Pancreas (tissue), 10 donors: ENCODE measurements around the gene AGPAT2. TPM values are rescaled to one million over a fixed set of nuclear protein-coding genes. Genes with fewer than 3 reads are reported as not detected.

Experiments used
- ATAC-seq, 4 donors: fragments of 200-7000 bp; cut with Tn5 transposase; one replicate each; pipeline versions ENCODE4 v1.8.0 to v1.9.1; 2020; ENCODE audit warnings: mild to moderate bottlenecking in 4 of 4, moderate library complexity in 4 of 4
- DNase-seq, 6 donors: peaks; one replicate each; pipeline ENCODE4 v3.0.0-alpha.2; 2020
- FAIRE-seq: peaks from 2 replicates; lab custom pipeline; 2012; peaks lifted over from hg19 to GRCh38; lab: Jason Lieb, UNC
- H3K27ac ChIP-seq, 4 donors: fragments of 200-600 bp; sonication (generic); 1 replicate in 3 of 4; 2 replicates in 1 of 4; pipeline versions ENCODE4 v1.5.0 to v1.8.0; 2020
- H3K27me3 ChIP-seq, 4 donors: fragments of 200-600 bp; one replicate each; pipeline ENCODE4 v1.8.0; 2021
- H3K36me3 ChIP-seq, 3 donors: fragments of 200-600 bp; sonication (generic) in 1 of 3; one replicate each; pipeline versions ENCODE4 v1.5.0 to v1.8.0; 2020 to 2021
- H3K4me1 ChIP-seq, 3 donors: fragments of 200-600 bp; one replicate each; pipeline ENCODE4 v1.8.0; 2021
- H3K4me3 ChIP-seq, 4 donors: fragments of 200-600 bp; sonication (generic) in 2 of 4; one replicate each; pipeline versions ENCODE4 v1.5.0 to v1.8.0; 2020 to 2021
- H3K9me3 ChIP-seq, 4 donors: fragments of 200-600 bp; one replicate each; pipeline ENCODE4 v1.8.0; 2021
- WGBS, 2 donors: extraction: QIAGEN DNeasy Blood & Tissue Kit; methylation state at CpG; one replicate each; pipeline ENCODE4 v1.1.7; 2013; 5-methylcytosine and 5-hydroxymethylcytosine counted together
- intact Hi-C, 3 donors: fragments of 100-400 bp; cut with DNase I; formaldehyde crosslinking; loops; one replicate each; pipeline versions ENCODE4 v1.11.1 to v1.14.2; 2022
- polyA plus RNA-seq, 2 donors: library from polyadenylated mRNA; stranded (reverse); fragments of 200-250 nt; gene quantifications; one replicate each; pipeline ENCODE4 v1.2.3, GENCODE V29; 2013
- total RNA-seq, 6 donors: library from RNA; stranded (reverse); fragmentation: NEBNext Ultra II Directional in 4 of 6; extraction: Animal tissue kit (Norgen Biotek cat#: 25700) in 4 of 6; gene quantifications; one replicate each; pipeline versions ENCODE4 v1.2.1 to v1.2.4, GENCODE V29; 2021 to 2023
- TF ChIP-seq, protein P1 (sequence below), 4 donors: fragments of 200-600 bp; sonication (generic) in 3 of 4; IDR thresholded peaks; one replicate each; pipeline versions ENCODE4 v1.5.0 to v1.8.0; 2021; ENCODE audit warnings: antibody characterized with exemption in 4 of 4
- donor health status: healthy with polysubstance abuse.
- donor health status: DM: no; HTN: no; CAD: no; lungs with moderate emphysema.
- donor health status: DM: no; HTN: no; CAD: no.
- donor health status: control.
- donor health status: control.
- donor health status: Bipolar disorder and iron deficiency.
- donor health status: DM: yes; HTN: yes; CAD: no.
- donor health status: DM: no; HTN: no; CAD: no.
- donor health status: DM: no; HTN: no; CAD: no.
- donor health status: DM: yes; HTN: yes; CAD: no.

AGPAT2 gene
- total and polyA plus RNA-seq, 8 donors = 57.0 to 158 (median 82.7) TPM

DNA sequence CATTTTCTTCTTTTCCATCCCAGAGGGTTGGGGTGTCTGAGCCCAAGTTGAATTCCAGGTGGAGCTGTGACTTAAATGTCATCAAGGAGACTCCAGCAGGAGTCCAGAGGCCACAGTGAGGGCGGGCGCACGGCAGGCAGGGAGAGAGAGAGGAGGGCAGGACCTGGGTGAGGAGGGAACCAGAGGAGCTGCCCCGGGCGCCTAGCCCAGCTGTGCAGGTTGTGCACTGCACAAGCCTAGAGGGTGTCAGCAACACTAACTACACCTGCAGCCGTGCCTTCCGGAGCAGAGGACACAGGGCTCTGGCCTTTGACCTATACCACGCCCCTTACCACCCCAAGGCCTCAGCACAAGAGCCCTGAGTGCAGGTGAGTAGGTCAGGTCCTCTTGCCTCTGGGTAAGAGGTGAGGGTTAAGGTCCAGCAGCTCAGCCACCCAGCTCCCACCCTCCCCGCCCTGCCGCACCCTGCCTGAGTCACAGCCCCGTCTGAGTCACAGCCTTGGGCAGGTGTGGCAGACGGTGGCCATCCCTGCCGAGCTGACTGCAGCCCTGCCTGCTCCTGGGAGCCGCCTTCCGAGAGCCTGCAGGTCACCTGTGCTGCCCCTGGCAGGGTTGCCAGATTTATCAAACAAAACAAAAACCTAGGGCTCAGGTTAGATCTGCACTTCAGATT lies 6.4 kb upstream of the AGPAT2 start:
- H3K27ac ChIP-seq = peak overlapping the region; percentile 74 to 91 (median 90)
- intact Hi-C loops = no loop called here

GRCh38 chr9:136693135-136693489 lies 5.9 kb upstream of the AGPAT2 start:
- DNase-seq (no peak), FAIRE-seq (no peak), ATAC-seq (no peak)
- 77% methylated on average over 14 of the region's 14 CpGs for WGBS, 2 donors
- Histone ChIP-seq H3K4me3 (no peak overlapping the region), H3K36me3 (no peaks in the 10 kb centered on the region), H3K27me3 (no peaks in the 10 kb centered on the region), H3K4me1 (peaks cover 68 to 89% (median 69%) of the 10 kb centered on the region in 3 donors), H3K27ac (peak overlapping the region; percentile 74 to 91 (median 90)), H3K9me3 (no peaks in the 10 kb centered on the region)
- TF ChIP-seq, protein P1, sequence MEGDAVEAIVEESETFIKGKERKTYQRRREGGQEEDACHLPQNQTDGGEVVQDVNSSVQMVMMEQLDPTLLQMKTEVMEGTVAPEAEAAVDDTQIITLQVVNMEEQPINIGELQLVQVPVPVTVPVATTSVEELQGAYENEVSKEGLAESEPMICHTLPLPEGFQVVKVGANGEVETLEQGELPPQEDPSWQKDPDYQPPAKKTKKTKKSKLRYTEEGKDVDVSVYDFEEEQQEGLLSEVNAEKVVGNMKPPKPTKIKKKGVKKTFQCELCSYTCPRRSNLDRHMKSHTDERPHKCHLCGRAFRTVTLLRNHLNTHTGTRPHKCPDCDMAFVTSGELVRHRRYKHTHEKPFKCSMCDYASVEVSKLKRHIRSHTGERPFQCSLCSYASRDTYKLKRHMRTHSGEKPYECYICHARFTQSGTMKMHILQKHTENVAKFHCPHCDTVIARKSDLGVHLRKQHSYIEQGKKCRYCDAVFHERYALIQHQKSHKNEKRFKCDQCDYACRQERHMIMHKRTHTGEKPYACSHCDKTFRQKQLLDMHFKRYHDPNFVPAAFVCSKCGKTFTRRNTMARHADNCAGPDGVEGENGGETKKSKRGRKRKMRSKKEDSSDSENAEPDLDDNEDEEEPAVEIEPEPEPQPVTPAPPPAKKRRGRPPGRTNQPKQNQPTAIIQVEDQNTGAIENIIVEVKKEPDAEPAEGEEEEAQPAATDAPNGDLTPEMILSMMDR (IDR thresholded peaks at IDR 0.05) = no peak
- intact Hi-C loops = no loop called here

More for the DNA sequence above, 6.4 kb upstream of the AGPAT2 start:
- peaks cover 69 to 89% (median 72%) of the 10 kb centered on the region in 3 donors for H3K4me1 ChIP-seq
- no peaks in the 10 kb centered on the region for H3K36me3 ChIP-seq
- DNase-seq (peak; percentile 85 to 93 (median 92)), ATAC-seq (peak; percentile 58 to 71 (median 65)), FAIRE-seq (no peak)
- TF ChIP-seq, protein P1 (IDR thresholded peaks at IDR 0.05) = no peak
- H3K27me3 ChIP-seq = no peaks in the 10 kb centered on the region
- H3K9me3 ChIP-seq = no peaks in the 10 kb centered on the region
- H3K4me3 ChIP-seq = no peak overlapping the region
- 23 to 24% methylated on average over 15 of the region's 15 CpGs for WGBS, 2 donors

- TF ChIP-seq, protein P1 (IDR thresholded peaks at IDR 0.05) = no peak
- Histone ChIP-seq H3K4me3 (no peak overlapping the region), H3K27ac (peak overlapping the region; percentile 74 to 91 (median 90)), H3K27me3 (no peaks in the 10 kb centered on the region), H3K9me3 (no peaks in the 10 kb centered on the region), H3K4me1 (peaks cover 67 to 86% (median 67%) of the 10 kb centered on the region in 3 donors), H3K36me3 (no peaks in the 10 kb centered on the region)
- DNase-seq = peak in 5 of 6 donors; percentile 26 to 85 (median 58)
- intact Hi-C loops = no loop called here
- FAIRE-seq = no peak
- WGBS, 2 donors = 88 to 90% methylated on average over 40 to 46 of the region's 46 CpGs
- no peak for ATAC-seq
Observed at GRCh38 chr9:136692185-136693134, 5.2 kb upstream of the AGPAT2 start.

GRCh38 chr9:136691316-136692184 lies 4.3 kb upstream of the AGPAT2 start:
- 80 to 82% methylated on average over 27 to 29 of the region's 29 CpGs for WGBS, 2 donors
- peak overlapping the region in 2 of 4 donors; percentile 86 to 91 for H3K27ac ChIP-seq
- intact Hi-C loops = no loop called here

More at GRCh38 chr9:136691316-136692184, 4.3 kb upstream of the AGPAT2 start:
- DNase-seq = peak in 5 of 6 donors; percentile 32 to 78 (median 36)
- Histone ChIP-seq H3K9me3 (no peaks in the 10 kb centered on the region), H3K4me3 (no peak overlapping the region), H3K27me3 (no peaks in the 10 kb centered on the region), H3K36me3 (no peaks in the 10 kb centered on the region), H3K4me1 (peaks cover 62 to 82% (median 63%) of the 10 kb centered on the region in 3 donors)
- no peak for FAIRE-seq
- ATAC-seq = no peak
- TF ChIP-seq, protein P1 (IDR thresholded peaks at IDR 0.05) = no peak
